ACHN (cell line): ENCODE measurements around the gene IFIT1.

ENCODE experiments used
- DNase-seq: peaks from one replicate; pipeline ENCODE4 v3.0.0-alpha.2; 2015
- in situ Hi-C: cut with HindIII; loops from 2 replicates; pipeline ENCODE4 v1.10.0; 2017; ENCODE audit warnings: low sequenced_read_pairs, low pct_ligation_motif_present, low pct_unique_long_range_greater_than_20kb

Gene IFIT1

DNA sequence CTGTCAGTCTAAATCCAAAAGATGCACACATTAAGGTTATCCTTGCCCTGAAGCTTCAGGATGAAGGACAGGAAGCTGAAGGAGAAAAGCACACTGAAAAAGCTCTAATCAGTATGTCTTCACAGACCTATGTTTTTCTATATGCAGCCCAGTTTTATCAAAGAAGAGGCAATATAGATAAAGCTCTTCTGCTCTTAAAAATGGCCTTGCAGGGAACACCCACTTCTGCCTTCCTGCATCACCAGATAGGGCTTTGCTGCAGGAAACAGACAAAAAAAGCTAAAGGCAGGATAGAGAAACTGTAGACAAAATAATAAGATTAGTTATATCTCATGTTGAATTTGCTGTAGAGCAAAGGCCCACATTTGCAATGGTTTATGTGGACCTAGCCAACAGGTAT, 29.5 kb upstream of the IFIT1 start:
- DNase-seq, result no peak
- in situ Hi-C loops, result no loop called here

- in situ Hi-C loops, result no loop called here
- no peak for DNase-seq
Measured at GRCh38 chr10:89363729-89364442, 28.5 kb upstream of the IFIT1 start.

DNA sequence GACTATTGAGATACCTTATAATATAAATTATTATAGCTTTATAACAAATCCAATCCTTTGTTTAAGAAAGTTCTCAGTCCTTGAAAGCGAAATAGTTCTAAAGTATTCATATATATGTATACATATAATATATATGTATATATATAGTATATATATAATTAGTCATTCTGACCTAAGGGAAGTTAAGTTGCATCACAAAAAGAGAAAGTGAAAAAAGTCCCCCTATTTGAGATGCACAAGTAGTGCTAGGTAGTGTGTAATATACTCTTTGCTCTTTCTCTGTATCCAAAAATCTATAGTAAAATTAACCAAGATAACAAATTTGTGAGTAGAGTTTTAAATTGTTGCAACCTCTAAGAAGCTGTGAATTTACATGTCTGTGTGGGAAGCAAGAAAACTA, 27.9 kb upstream of the IFIT1 start:
- DNase-seq, result no peak
- in situ Hi-C loops, result no loop called here

- DNase-seq, result no peak
- in situ Hi-C loops, result no loop called here
Measured at GRCh38 chr10:89367529-89367928, 24.9 kb upstream of the IFIT1 start.

DNA sequence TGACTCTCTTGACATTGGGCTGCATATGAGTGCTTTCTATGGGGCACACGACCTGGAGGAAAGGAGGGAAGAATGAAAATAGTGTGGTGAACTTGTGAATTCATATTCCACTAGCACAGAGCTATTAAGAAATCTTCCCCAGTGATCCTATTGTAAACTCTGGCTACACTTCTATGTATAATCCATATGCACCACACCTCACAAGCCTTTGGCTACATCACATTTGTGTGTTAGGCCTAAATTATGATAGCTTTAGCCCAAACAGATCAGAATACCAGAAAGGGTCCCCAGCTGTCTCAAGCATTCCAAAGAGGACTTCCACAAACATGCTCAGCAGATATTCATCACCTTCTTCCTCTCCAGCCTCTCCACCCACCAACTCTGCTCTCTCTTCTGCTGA, 24.3 kb upstream of the IFIT1 start:
- DNase-seq, result no peak
- in situ Hi-C loops, result no loop called here

DNA sequence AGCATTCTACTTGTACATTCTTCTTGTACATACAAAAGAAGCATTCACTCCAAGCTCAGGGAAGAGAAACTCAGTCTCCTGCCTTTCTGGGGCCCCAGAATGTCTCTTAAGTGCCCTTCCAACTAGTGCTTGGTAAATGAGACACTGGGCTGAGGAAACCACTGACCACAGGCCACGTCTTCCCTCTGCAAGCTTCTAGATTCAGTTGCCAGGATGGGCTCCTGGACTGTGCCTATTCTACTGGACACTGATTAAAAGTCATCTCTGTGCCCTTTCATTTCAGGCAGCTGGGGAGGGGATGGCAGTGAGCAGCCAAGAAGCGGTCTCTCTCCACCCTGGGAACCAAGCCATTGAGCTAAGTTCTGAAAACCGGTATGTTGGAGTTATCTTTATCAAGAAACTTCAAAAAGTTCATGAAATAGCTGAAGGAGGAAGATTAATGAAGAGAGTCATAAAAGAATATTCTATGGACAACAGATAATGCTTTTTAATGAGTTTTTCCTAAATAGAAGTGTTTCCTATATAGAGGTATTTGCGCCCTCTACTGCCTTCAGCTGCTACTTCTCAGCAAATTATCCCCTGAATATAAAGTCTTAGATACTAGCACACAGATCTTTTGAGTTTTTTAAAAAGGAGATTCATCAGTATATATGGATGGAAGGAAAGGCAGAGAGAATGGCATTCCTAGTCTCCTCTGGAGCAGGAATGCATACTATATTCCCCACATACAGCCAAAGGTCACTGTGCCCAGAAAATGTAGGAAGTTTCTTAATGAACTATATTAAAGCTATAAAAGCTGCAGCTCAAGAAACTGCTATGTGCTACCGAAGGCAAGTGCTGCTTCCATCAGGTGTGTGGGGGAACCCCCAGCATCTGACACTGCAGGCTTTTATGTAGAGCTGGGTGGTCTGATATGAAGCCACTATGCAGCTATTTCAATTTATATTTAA, 23.0 kb upstream of the IFIT1 start:
- in situ Hi-C loops, result no loop called here
- DNase-seq, result peak; percentile 50

GRCh38 chr10:89371079-89371478, 21.3 kb upstream of the IFIT1 start:
- in situ Hi-C loops, result no loop called here
- no peak for DNase-seq

- no peak for DNase-seq
- in situ Hi-C loops, result no loop called here
Measured at GRCh38 chr10:89371987-89372386, 20.4 kb upstream of the IFIT1 start.

DNA sequence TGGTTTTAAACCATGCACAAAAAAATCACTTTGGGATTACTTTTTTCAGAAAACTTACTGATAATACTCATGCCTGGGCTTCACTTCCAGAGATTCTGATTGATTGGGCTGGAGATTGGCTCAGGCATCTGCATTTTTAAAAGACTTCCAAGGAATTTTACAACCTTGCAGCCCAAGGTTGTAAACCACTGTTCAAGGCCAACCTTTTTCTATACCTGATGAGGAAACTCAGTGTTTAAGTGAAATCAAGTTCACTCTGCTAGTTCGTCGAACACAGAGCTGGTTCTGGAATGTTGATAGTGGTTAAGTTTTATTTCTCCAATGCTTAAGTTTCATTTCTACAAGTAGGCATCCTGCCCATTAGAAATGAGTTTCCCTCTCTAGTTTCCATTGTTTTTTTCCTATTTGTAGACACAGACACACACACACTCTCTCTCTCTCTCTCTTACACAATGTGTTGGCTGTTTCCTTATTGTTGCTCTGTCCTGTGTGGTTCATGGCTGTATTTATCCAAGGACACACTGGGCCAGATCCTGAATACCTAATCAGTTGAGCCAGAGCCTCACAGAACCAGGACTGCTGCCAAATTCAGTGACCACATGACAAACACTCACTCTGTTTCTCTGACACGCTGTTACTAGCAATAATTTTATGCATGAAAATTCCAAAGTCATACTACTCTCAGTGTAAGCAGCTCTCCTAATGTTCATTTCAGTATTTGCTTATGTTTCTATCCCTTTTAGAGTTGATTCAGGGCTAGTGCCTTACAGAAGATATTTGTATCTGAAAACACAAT, 18.3 kb upstream of the IFIT1 start:
- DNase-seq, result peak; percentile 48
- in situ Hi-C loops, result no loop called here

GRCh38 chr10:89374713-89375141, 17.7 kb upstream of the IFIT1 start:
- in situ Hi-C loops, result no loop called here
- no peak for DNase-seq

- DNase-seq, result no peak
- in situ Hi-C loops, result no loop called here
Measured at GRCh38 chr10:89377705-89378637, 14.5 kb upstream of the IFIT1 start, which contains the start of gene IFIT1B. TSS of gene IFIT1B (plus strand) at chr10:89378056. CDS start at chr10:89378136, 80 bp downstream.

DNA sequence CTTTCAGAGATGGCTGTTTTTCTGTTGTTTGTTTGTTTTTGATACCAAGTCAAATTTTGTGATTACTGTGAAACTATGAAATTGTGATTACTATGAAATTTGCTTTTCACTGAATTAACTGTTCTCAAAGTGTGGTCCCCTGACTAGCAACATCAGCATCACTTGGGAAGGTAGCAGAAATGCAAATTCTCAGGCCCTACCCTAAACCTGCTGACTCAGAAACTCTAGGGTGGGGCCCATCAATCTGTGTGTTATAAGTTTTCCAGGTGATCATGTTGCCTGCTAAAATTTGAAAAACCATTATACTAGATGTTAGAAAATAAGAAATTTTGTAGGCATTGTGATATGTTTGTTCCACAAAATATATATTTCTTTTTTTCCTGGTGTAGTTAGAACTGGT, 13.3 kb upstream of the IFIT1 start:
- in situ Hi-C loops, result no loop called here

DNA sequence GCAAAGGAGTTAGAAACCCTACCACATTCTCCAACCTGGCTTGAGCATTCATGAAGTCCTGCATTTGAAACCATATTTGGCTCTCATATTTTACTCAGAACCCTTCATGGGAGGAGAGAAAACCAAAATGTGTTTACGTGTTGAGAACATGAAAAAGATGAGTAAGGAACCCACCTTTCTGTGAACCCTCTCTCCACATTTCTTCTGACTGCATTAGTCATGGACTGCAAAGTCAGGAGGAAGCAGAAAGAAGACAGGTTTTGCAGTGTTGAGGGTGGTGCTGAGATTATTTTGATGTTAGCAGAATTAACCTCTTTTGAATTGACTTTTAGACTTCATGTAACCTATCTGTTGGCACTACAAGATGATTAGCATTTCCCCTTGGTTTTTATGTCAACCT, 9.7 kb upstream of the IFIT1 start:
- in situ Hi-C loops, result no loop called here
- DNase-seq, result no peak

More for the DNA sequence above, 13.3 kb upstream of the IFIT1 start:
- DNase-seq, result no peak

- no peak for DNase-seq
- in situ Hi-C loops, result no loop called here
Measured at GRCh38 chr10:89384474-89385340, 7.7 kb upstream of the IFIT1 start.

DNA sequence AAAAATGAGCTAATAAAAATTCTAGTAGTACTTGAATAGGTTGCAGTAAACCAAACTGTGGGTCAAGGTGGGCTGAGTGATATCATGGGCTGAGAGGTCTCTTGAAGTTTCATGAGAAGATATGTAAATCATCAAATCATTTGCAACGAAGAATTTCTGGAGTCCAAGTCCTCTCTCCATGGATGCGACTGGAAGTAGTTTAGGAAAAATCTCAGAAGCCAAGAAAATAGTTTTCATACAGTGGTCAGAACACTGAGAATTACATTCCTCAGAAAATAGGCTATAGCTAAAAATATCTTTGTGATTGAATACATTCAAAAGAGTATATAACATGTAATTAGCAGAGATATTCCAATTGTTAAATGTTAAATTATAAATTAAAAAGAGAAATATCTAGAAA, 3.6 kb upstream of the IFIT1 start:
- no peak for DNase-seq
- in situ Hi-C loops, result no loop called here

DNA sequence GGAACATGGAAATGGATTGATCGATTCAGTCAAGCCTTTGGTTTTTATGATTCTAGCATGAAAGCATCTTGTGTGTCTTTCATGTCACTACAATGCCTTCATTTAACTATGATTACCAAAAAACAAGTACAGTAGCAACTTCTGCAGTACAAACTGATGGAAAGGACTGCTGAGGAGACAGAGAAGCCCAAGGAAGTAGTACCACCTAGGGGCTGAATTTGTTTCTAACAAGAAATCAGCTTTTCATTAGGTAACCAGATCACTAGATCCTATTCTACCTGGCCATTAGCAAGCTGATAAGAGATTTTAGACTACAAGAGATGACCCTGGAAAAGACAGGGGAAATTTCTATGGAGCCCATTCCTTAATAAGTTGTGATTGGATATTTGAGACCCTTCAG, 3.2 kb upstream of the IFIT1 start:
- in situ Hi-C loops, result no loop called here
- DNase-seq, result peak; percentile 63
